ENCODE results near the gene FOXL2NB. TPM values are rescaled to one million over a fixed set of nuclear protein-coding genes. Genes with fewer than 3 reads are reported as not detected.

FOXL2NB gene
- total RNA-seq, 2 experiments from 2014 or later: not detected

GRCh38 chr3:138933068-138933668, 13.8 kb upstream of the FOXL2NB start:
- peaks cover 39% of the 10 kb centered on the region for H3K27me3 Mint-ChIP-seq
- CTCF ChIA-PET: interaction anchor here (0.7 to 4.8 kb wide), 11 partner anchors 11 to 747 kb away, joined by 3 to 41 read pairs (median 3); partner anchors contain the start of gene CEP70
- POLR2A ChIA-PET: no interaction called here

GRCh38 chr3:138933981-138934691, 12.9 kb upstream of the FOXL2NB start:
- no peaks in the 10 kb centered on the region for H3K36me3 Mint-ChIP-seq (ENCODE audit: low read depth)
- CTCF ChIA-PET: interaction anchor here (0.6 to 4.8 kb wide), 11 partner anchors 8 to 748 kb away, joined by 3 to 41 read pairs (median 3); partner anchors contain the start of gene CEP70
- H3K27me3 Mint-ChIP-seq: peaks cover 47% of the 10 kb centered on the region

More at GRCh38 chr3:138933068-138933668, 13.8 kb upstream of the FOXL2NB start:
- ATAC-seq (no peak), DNase-seq (no peak)
- H3K36me3 Mint-ChIP-seq (ENCODE audit: low read depth): no peaks in the 10 kb centered on the region
- no peak overlapping the region for H3K27ac Mint-ChIP-seq
- H3K4me3 Mint-ChIP-seq: no peak overlapping the region
- H3K9me3 Mint-ChIP-seq (ENCODE audit: low read depth): no peaks in the 10 kb centered on the region
- intact Hi-C loops (cut with DNase I, micrococcal nuclease): no loop called here
- H3K4me1 Mint-ChIP-seq: peaks cover 20% of the 10 kb centered on the region

GRCh38 chr3:138935505-138935862, 11.5 kb upstream of the FOXL2NB start:
- Mint-ChIP-seq H3K9me3 (ENCODE audit: low read depth) (no peaks in the 10 kb centered on the region), H3K4me1 (peaks cover 25% of the 10 kb centered on the region), H3K27me3 (peaks cover 57% of the 10 kb centered on the region), H3K36me3 (ENCODE audit: low read depth) (no peaks in the 10 kb centered on the region), H3K27ac (no peak overlapping the region), H3K4me3 (peak overlapping the region; percentile 63)
- DNase-seq: no peak
- CTCF ChIA-PET: interaction anchor here (0.7 to 4.0 kb wide), 32 partner anchors 8 to 586 kb away, joined by 3 to 41 read pairs (median 4); partner anchors contain the start of genes CEP70, ESYT3, FOXL2 and FOXL2NB
- no peak for ATAC-seq
- POLR2A ChIA-PET: interaction anchor here (0.6 kb wide), 1 partner anchor 394 kb away, joined by 3 read pairs; no protein-coding TSS in a partner anchor
- intact Hi-C loops (cut with DNase I, micrococcal nuclease): loop anchor here in 1 of 2 experiments (5.0 kb wide), 1 partner anchor 1168 kb away; no protein-coding TSS in a partner anchor

More at GRCh38 chr3:138933981-138934691, 12.9 kb upstream of the FOXL2NB start:
- POLR2A ChIA-PET: no interaction called here
- Mint-ChIP-seq H3K9me3 (ENCODE audit: low read depth) (no peaks in the 10 kb centered on the region), H3K4me1 (peaks cover 25% of the 10 kb centered on the region), H3K27ac (no peak overlapping the region), H3K4me3 (no peak overlapping the region)
- DNase-seq: no peak
- intact Hi-C loops (cut with DNase I, micrococcal nuclease): no loop called here
- no peak for ATAC-seq

DNA sequence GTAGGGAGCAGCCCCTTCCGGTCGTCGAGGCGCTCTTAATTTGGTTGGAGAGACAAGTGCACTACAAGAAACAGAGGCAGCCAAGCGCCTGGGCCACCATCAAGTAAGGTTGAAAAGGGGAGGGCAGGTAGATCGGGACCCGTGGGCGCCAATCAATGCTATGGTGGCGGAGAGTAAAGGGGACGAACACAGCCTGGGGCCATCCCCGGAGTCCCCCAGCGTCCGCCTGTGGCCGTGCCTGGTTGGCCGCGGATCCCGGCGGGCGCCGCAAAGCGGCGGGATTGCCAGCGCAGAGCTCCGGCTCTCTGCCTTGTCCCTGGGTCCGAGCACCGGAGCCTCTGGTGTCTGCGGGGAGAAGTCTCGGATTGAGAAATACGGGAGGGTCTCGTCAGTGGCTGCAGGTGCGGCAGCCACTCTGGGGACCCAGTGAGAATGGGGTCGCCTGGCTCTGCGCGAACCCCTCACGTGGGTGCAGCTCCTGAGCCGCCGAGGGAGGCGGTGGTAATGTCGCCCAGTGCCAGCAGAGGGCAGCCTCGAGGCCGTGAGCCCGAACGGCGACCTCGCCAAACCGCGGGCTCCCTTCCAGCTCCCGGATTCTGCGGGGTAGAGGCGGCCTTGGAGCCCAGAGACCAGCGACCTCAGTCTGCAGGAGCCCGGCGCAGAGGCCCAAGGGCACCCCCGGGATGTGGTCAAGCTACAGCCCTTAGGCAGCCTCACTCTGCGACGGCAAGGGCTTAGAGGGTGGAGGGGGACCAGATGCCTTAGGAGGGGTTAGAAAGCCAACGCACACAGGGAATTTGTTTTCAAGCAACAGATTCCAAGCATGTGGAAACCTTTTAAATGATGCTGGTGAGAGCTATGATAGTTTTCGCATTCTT, 10.9 kb upstream of the FOXL2NB start:
- intact Hi-C loops (cut with DNase I, micrococcal nuclease): loop anchor here (1.0 to 5.0 kb wide), 4 partner anchors 9 to 1169 kb away; no protein-coding TSS in a partner anchor
- Mint-ChIP-seq H3K27me3 (peaks cover 61% of the 10 kb centered on the region), H3K36me3 (ENCODE audit: low read depth) (no peaks in the 10 kb centered on the region), H3K9me3 (ENCODE audit: low read depth) (no peaks in the 10 kb centered on the region), H3K4me3 (peak overlapping the region; percentile 63), H3K4me1 (peaks cover 25% of the 10 kb centered on the region), H3K27ac (no peak overlapping the region)
- peak; percentile 73 for ATAC-seq
- ChIA-PET CTCF (interaction anchor here (0.7 to 2.4 kb wide), 37 partner anchors 9 to 820 kb away, joined by 3 to 27 read pairs (median 4); partner anchors contain the start of genes CEP70, ESYT3, FOXL2 and FOXL2NB), POLR2A (interaction anchor here (0.6 kb wide), 2 partner anchors 395 to 458 kb away, joined by 3 to 6 read pairs; no protein-coding TSS in a partner anchor)
- peak; percentile 84 for DNase-seq

DNA sequence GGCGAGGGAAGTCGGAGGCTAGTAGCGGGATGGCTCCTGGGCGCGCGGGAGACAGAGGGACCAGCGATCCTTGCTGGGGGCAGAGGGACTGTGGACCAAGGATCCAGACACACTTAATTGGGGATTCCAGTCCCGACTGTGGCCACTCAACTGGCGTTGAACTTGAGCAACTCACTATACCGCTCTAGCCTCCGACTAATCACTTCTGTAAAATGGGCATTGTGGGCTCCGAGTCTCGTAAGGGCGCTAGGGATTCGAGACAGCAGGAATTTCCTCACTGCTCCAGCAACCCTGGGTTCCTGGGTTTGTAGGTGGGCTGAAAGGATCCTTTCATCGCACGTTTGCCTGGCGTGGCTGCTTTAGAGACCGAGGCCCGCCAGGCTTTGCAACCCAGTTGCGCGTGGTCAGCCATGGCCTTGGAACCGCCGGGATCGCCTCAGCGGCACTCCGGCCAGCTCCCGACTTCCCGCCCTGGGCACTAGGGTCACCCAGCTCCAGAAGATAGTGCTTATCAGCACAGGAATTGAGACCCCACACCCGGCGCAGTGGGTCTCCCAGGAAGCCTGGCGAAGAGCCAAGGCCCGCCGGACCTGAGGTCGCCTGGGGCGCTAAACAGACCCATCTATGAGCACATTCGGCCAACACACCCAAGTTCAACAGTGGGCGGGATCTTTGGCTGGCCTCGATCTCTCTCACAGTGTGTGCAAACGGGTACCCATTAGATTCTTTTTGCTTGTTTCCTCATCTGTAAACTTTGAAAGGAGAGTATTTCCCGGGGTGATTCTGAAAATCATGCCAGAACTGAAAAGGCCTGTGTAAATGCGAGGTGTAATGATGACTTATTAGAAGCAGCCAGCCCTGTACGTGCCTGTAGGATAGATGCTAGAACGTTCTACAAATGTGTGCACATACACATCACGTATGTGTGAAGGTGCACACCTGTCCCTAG, 10.0 kb upstream of the FOXL2NB start:
- Mint-ChIP-seq H3K27ac (no peak overlapping the region), H3K4me3 (peak overlapping the region; percentile 63), H3K27me3 (peaks cover 68% of the 10 kb centered on the region), H3K9me3 (ENCODE audit: low read depth) (no peaks in the 10 kb centered on the region), H3K36me3 (ENCODE audit: low read depth) (no peaks in the 10 kb centered on the region), H3K4me1 (peaks cover 25% of the 10 kb centered on the region)
- ATAC-seq: no peak
- intact Hi-C loops (cut with DNase I, micrococcal nuclease): loop anchor here (1.0 to 5.0 kb wide), 4 partner anchors 8 to 1170 kb away; no protein-coding TSS in a partner anchor
- DNase-seq: no peak
- CTCF ChIA-PET: interaction anchor here (0.7 to 2.4 kb wide), 21 partner anchors 14 to 606 kb away, joined by 3 to 27 read pairs (median 4); partner anchors contain the start of genes CEP70 and ESYT3
- POLR2A ChIA-PET: no interaction called here

DNA sequence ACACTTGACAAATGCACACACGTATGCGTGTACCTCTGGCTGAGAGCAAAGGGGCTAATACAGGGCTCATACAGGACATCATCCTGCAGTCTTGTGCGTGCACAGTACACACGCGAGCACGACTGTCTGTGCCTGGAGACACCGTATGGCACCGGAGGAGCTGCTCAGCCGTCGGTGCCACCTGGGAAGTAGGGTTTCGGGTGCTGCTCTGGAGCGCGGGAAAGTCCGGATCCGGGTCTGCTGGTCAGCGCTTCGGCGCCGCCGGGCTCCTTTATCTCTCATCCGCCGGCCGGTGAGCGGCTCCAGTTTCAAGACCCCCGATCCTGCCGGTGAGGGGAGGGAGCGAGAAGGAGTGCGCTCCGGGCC, 9.3 kb upstream of the FOXL2NB start:
- no peak overlapping the region for H3K27ac Mint-ChIP-seq
- ATAC-seq (no peak), DNase-seq (no peak)
- peak overlapping the region; percentile 7 for H3K4me3 Mint-ChIP-seq
- no peaks in the 10 kb centered on the region for H3K9me3 Mint-ChIP-seq (ENCODE audit: low read depth)
- H3K27me3 Mint-ChIP-seq: peaks cover 72% of the 10 kb centered on the region
- CTCF ChIA-PET: interaction anchor here (0.6 to 2.0 kb wide), 5 partner anchors 10 to 609 kb away, joined by 3 to 7 read pairs (median 3); no protein-coding TSS in a partner anchor
- H3K4me1 Mint-ChIP-seq: peaks cover 25% of the 10 kb centered on the region
- intact Hi-C loops (cut with DNase I, micrococcal nuclease): loop anchor here in 1 of 2 experiments (2.0 to 5.0 kb wide), 2 partner anchors 13 to 1170 kb away; no protein-coding TSS in a partner anchor
- no peaks in the 10 kb centered on the region for H3K36me3 Mint-ChIP-seq (ENCODE audit: low read depth)
- POLR2A ChIA-PET: no interaction called here

GRCh38 chr3:138938056-138938876, 8.8 kb upstream of the FOXL2NB start:
- Mint-ChIP-seq H3K27me3 (peaks cover 74% of the 10 kb centered on the region), H3K27ac (no peak overlapping the region), H3K36me3 (ENCODE audit: low read depth) (no peaks in the 10 kb centered on the region), H3K9me3 (ENCODE audit: low read depth) (no peaks in the 10 kb centered on the region), H3K4me1 (peaks cover 25% of the 10 kb centered on the region), H3K4me3 (peak overlapping the region; percentile 7)
- ATAC-seq (no peak), DNase-seq (peak; percentile 44)
- ChIA-PET POLR2A (no interaction called here), CTCF (interaction anchor here (0.6 to 1.7 kb wide), 3 partner anchors 9 to 609 kb away, joined by 3 to 6 read pairs (median 3); no protein-coding TSS in a partner anchor)
- intact Hi-C loops (cut with DNase I, micrococcal nuclease): loop anchor here in 1 of 2 experiments (5.0 kb wide), 1 partner anchor 1171 kb away; no protein-coding TSS in a partner anchor

GRCh38 chr3:138938877-138939560, 8.0 kb upstream of the FOXL2NB start:
- Mint-ChIP-seq H3K36me3 (ENCODE audit: low read depth) (no peaks in the 10 kb centered on the region), H3K4me3 (no peak overlapping the region), H3K27me3 (peaks cover 79% of the 10 kb centered on the region), H3K9me3 (ENCODE audit: low read depth) (no peaks in the 10 kb centered on the region), H3K27ac (no peak overlapping the region), H3K4me1 (peaks cover 30% of the 10 kb centered on the region)
- DNase-seq (no peak), ATAC-seq (no peak)
- CTCF ChIA-PET: interaction anchor here (0.6 to 1.7 kb wide), 3 partner anchors 9 to 245 kb away, joined by 3 to 6 read pairs (median 3); no protein-coding TSS in a partner anchor
- intact Hi-C loops (cut with DNase I, micrococcal nuclease): loop anchor here in 1 of 2 experiments (5.0 kb wide), 1 partner anchor 1172 kb away; no protein-coding TSS in a partner anchor
- POLR2A ChIA-PET: no interaction called here
